Prostate gland (tissue), 2 donors: ENCODE measurements around the gene LGR6. TPM values are rescaled to one million over a fixed set of nuclear protein-coding genes. Genes with fewer than 3 reads are reported as not detected.

Source experiments
- DNase-seq: peaks from one replicate; pipeline ENCODE4 v3.0.0-alpha.2; 2019; ENCODE audit warnings: low spot score
- H3K27ac ChIP-seq, 2 donors: fragments of 200-600 bp; sonication (generic); 2 replicates each; pipeline ENCODE4 v1.5.1; 2017 to 2019
- H3K27me3 ChIP-seq: fragments of 200-600 bp; sonication (generic); replicated peaks from 2 replicates; pipeline ENCODE4 v1.5.1; 2019; ENCODE audit not compliant: insufficient read depth
- H3K36me3 ChIP-seq, 2 donors: fragments of 200-600 bp; sonication (generic); 1 replicate in 1 of 2; 2 replicates in 1 of 2; pipeline versions ENCODE4 v1.5.1 to v1.8.1; 2017 to 2019
- H3K4me1 ChIP-seq: fragments of 200-600 bp; sonication (generic); replicated peaks from 2 replicates; pipeline ENCODE4 v1.5.1; 2019
- H3K4me3 ChIP-seq, 2 donors: fragments of 200-600 bp; sonication (generic); 2 replicates each; pipeline ENCODE4 v1.5.1; 2017 to 2019
- H3K9me3 ChIP-seq: fragments of 200-600 bp; sonication (generic); 2 replicates; pipeline ENCODE4 v1.5.1; 2017
- POLR2A ChIP-seq: fragments of 450-650 bp; IDR thresholded peaks from one replicate; pipeline ENCODE4 v1.6.1; 2016; ENCODE audit warnings: antibody characterized with exemption, mild to moderate bottlenecking
- POLR2AphosphoS5 ChIP-seq: sonication (generic); formaldehyde crosslinking; IDR thresholded peaks from one replicate; pipeline ENCODE4 v1.6.1; 2017; ENCODE audit warnings: antibody characterized with exemption
- WGBS: methylation state at CpG from one replicate; pipeline ENCODE4 v1.1.5; 2018; 5-methylcytosine and 5-hydroxymethylcytosine counted together
- intact Hi-C: fragments of 100-400 bp; cut with DNase I; formaldehyde crosslinking; loops from one replicate; pipeline ENCODE4 v1.14.2; 2022
- total RNA-seq, 2 donors: library from RNA; depleted of rRNA; stranded (reverse); fragments of >200 nt; gene quantifications; one replicate each; pipeline ENCODE4 v1.1.0, GENCODE V29; 2016
- TF ChIP-seq, protein P1 (sequence below), 4 experiments: fragments of 200-600 bp in 2 of 4; fragments of 450-650 bp in 2 of 4; sonication (generic) in 2 of 4; IDR thresholded peaks; 1 replicate in 3 of 4; 2 replicates in 1 of 4; pipeline ENCODE4 v1.5.1; 2016 to 2019; ENCODE audit warnings: antibody characterized with exemption in 4 of 4, mild to moderate bottlenecking in 2 of 4, moderate library complexity in 2 of 4

The LGR6 gene
- total RNA-seq, 2 donors from 2014 or later: 8.0 to 25.6 TPM

GRCh38 chr1:202281316-202282024 lies 87.9 kb downstream of the LGR6 start:
- Histone ChIP-seq H3K36me3 (no peaks in the 10 kb centered on the region), H3K27ac (no peak overlapping the region), H3K9me3 (no peaks in the 10 kb centered on the region), H3K4me3 (no peak overlapping the region), H3K27me3 (no peaks in the 10 kb centered on the region), H3K4me1 (no peaks in the 10 kb centered on the region)
- 64% methylated on average over 5 of the region's 5 CpGs for WGBS
- DNase-seq: no peak
- intact Hi-C loops: no loop called here
- TF ChIP-seq, protein P1, sequence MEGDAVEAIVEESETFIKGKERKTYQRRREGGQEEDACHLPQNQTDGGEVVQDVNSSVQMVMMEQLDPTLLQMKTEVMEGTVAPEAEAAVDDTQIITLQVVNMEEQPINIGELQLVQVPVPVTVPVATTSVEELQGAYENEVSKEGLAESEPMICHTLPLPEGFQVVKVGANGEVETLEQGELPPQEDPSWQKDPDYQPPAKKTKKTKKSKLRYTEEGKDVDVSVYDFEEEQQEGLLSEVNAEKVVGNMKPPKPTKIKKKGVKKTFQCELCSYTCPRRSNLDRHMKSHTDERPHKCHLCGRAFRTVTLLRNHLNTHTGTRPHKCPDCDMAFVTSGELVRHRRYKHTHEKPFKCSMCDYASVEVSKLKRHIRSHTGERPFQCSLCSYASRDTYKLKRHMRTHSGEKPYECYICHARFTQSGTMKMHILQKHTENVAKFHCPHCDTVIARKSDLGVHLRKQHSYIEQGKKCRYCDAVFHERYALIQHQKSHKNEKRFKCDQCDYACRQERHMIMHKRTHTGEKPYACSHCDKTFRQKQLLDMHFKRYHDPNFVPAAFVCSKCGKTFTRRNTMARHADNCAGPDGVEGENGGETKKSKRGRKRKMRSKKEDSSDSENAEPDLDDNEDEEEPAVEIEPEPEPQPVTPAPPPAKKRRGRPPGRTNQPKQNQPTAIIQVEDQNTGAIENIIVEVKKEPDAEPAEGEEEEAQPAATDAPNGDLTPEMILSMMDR (IDR thresholded peaks at IDR 0.05): no peak
- no peak for TF ChIP-seq POLR2AphosphoS5
- TF ChIP-seq POLR2A: no peak

GRCh38 chr1:202282025-202282371 lies 88.4 kb downstream of the LGR6 start:
- DNase-seq: no peak
- WGBS: 74% methylated on average over 5 of the region's 5 CpGs
- Histone ChIP-seq H3K9me3 (no peaks in the 10 kb centered on the region), H3K4me1 (no peaks in the 10 kb centered on the region), H3K36me3 (no peaks in the 10 kb centered on the region), H3K4me3 (no peak overlapping the region), H3K27ac (no peak overlapping the region), H3K27me3 (no peaks in the 10 kb centered on the region)
- TF ChIP-seq, protein P1 (IDR thresholded peaks at IDR 0.05): no peak
- TF ChIP-seq POLR2A: no peak
- no peak for TF ChIP-seq POLR2AphosphoS5
- intact Hi-C loops: no loop called here

DNA sequence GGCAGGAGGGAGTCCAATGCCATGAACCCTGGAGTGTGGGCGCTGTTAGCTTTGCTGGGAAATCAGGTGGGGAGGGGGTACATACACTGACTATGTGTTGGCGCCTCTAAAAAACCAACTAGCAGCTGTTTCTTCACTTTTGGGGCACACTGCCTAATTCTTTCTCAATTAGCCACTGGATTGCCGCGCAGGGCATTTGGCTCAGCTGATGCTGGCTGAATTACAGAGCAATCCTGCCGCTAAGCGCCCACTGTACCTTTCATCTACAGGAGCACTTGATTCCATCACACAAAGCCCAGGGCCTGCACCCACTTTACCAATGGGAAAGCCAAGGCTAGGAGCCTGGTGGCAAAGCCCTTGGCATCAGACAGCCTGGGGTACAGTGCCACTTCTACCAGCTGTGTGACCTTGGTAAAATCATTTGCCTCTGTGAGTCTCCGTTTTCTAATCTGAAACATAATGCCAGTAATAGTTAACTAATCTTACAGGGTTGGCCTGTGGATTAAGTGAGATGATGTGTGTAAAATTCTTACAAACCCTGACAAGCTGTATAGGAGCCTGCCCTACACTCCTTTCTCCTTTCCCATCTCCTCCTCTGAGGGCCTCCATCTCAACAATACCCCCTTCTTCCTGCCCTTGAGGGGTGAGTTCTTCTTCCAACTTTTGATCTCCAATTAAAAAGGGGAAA lies 89.1 kb downstream of the LGR6 start:
- H3K4me3 ChIP-seq: no peak overlapping the region
- DNase-seq: no peak
- intact Hi-C loops: no loop called here
- H3K27me3 ChIP-seq: no peaks in the 10 kb centered on the region
- H3K27ac ChIP-seq: no peak overlapping the region
- H3K36me3 ChIP-seq: no peaks in the 10 kb centered on the region
- WGBS: 54% methylated on average over 7 of the region's 7 CpGs
- TF ChIP-seq, protein P1 (IDR thresholded peaks at IDR 0.05): no peak
- TF ChIP-seq POLR2A (no peak), POLR2AphosphoS5 (no peak)
- H3K9me3 ChIP-seq: no peaks in the 10 kb centered on the region
- H3K4me1 ChIP-seq: no peaks in the 10 kb centered on the region

- no peaks in the 10 kb centered on the region for H3K36me3 ChIP-seq
- intact Hi-C loops: no loop called here
- H3K4me1 ChIP-seq: no peaks in the 10 kb centered on the region
- H3K27me3 ChIP-seq: no peaks in the 10 kb centered on the region
- no peaks in the 10 kb centered on the region for H3K9me3 ChIP-seq
- WGBS: 4% methylated on average over 10 of the region's 10 CpGs
- H3K4me3 ChIP-seq: no peak overlapping the region
- no peak overlapping the region for H3K27ac ChIP-seq
- peak; percentile 41 for DNase-seq
- TF ChIP-seq POLR2A (no peak), POLR2AphosphoS5 (peak; percentile 14)
- TF ChIP-seq, protein P1 (IDR thresholded peaks at IDR 0.05): no peak
Observed at GRCh38 chr1:202283379-202283844, 89.8 kb downstream of the LGR6 start.

DNA sequence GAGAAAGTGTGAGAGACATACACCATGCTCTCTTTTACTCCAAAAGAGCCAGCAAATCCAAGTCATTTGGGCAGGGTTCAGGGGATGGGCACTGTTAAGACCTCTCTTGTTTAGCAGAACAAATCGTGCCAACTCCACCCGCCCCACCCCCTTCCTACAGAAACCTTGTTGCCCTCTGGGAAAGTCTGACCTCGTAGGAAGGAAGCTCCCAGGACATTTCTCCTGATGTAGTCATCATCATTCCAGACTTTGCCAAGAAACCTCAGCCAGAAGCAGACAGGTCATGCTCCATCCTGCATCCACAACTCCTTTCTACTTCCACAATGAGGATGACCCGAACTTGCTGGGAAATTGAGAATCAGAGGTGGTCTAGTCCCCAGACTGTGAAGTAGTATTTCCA lies 90.4 kb downstream of the LGR6 start:
- Histone ChIP-seq H3K4me3 (no peak overlapping the region), H3K4me1 (no peaks in the 10 kb centered on the region), H3K36me3 (no peaks in the 10 kb centered on the region), H3K9me3 (no peaks in the 10 kb centered on the region), H3K27me3 (no peaks in the 10 kb centered on the region), H3K27ac (no peak overlapping the region)
- 54% methylated on average over 4 of the region's 4 CpGs for WGBS
- TF ChIP-seq POLR2A (no peak), POLR2AphosphoS5 (no peak)
- TF ChIP-seq, protein P1 (IDR thresholded peaks at IDR 0.05): no peak
- intact Hi-C loops: no loop called here
- DNase-seq: no peak
